GM21367 (cell line): ENCODE measurements around the gene HECTD1.
"Not testable (repeated sequence)": the region's sequence is repeated elsewhere in the genome, so short reads cannot be mapped to it uniquely, and the experiment has no call there.

ENCODE experiments used
- ATAC-seq: cut with Tn5 transposase; IDR thresholded peaks from one replicate; pipeline ENCODE4 v1.9.1; 2021; ENCODE audit not compliant: unreplicated experiment

The HECTD1 gene

DNA sequence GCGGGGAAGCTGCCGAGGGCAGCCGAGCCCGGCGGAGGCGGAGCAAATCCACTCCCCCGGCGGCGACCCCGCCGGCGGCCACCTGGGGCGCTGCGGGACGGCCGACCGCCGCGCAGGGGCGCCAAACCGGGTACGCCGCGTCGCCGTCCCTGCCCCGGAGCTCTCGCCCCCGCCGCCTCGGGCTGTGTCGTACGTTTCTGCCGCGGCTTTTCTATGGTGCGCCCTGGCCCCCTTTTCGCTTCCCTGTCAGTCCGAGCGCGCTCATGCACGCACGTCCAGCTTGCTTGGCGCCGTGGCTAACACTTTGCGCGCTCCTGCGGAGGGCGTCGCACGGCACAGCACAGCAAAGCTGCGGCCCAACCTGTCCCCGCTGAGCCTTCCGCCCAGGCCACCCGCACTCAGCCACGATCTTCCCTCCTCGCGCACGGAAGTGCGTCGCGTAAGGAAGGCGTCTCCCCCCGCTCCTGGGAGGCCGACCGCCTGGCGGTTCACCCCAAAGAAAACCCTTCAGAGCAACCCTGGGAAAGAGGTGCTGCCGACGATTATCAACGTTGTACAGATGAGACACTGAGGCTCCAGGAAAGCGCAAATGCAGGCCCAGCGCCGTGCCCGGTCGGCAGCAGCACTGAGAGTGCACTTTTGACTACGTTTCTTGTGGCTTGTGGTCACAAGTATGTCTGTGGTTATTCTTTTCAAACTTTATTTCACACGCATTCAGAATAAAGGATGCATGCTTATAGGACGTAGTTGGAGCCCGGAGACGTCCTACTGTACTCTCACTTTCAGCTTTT is at the start of gene HECTD1:
TSS of gene HECTD1 (minus strand) at position 39 of the 791 bp plus-strand sequence. CDS start 1,857 bp downstream, outside the sequence.
- peak; percentile 60 for ATAC-seq

DNA sequence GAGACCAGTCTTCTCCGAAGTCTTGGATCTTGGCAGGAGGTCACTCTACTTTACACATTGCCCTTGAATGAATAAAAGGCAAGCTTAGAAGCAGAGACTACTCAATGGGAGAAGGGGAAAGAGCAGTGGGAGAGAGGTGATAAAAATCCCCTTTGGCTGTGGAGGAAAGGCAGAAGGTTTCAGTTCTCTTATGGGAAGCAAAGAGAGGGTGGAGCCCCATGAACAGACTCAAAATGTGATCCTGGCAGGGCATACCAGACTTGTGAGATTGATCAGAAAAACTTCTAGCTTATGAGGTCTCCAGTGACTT is 49.6 kb upstream of the HECTD1 start:
- no peak for ATAC-seq

DNA sequence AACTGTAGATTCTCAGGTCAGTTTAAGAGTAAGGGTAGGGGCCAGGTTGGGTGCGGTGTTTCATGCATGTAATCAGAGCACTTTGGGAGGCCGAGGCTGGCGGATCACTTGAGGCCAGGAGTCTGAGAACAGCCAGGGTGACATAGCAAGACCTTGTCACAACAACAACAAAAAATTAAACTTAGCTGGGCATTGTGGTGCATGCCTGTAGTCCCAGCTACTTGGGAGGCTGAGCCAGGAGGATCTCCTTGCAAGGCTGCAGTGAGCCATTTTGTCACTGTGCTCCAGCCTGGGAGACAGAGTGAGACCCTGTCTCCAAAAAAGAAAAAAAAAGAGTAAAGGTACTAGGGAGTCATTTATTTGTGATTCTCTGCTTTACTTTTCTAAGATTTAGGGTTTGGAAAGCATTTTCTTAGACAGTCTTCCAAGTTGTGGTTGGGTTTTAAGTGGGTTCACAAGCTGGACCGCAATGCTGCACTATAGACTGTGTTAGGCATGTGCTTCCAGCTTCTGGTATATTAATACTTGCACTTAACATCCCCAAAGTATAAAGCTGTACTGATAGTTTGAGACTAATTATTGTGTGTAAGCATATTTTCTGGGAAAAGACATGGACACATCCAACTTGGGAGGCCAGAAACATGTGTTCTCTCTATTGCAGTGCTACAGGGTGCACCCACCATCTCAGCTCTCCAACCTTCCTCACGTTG is 49.1 kb upstream of the HECTD1 start:
- no peak for ATAC-seq

DNA sequence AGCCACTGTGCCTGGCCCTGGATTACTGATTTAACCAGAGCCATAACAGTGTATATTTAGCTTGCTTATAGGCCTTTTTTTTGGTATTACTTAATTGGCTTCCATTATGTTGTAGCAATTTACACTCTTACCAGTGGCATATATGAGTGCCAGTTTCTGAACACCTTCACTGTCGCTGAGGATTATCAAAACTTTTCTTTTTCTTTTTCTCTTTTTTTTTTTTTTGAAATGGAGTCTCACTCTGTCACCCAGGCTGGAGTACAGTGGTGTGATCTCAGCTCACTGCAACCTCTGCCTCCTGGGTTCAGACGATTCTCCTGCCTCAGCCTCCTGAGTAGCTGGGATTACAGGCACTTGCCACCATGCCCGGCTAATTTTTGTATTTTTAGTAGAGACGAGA is 48.3 kb upstream of the HECTD1 start:
- ATAC-seq, result not testable (repeated sequence)

DNA sequence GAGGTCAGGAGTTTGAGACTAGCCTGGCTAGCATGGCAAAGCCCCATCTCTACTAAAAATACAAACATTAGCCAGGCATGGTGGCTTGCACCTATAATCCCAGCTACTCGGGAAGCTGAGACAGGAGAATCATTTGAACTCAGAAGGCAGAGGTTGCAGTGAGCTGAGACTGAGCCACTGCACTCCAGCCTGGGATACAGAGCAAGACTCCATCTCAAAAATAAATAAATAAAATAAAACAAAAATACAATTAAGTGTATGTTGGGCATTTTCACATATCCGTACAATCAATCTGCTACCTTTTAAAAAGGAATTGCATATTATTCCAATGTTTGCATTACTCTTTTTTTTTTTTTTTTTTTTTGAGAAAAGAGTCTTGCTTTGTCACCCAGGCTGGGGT is 47.7 kb upstream of the HECTD1 start:
- no peak for ATAC-seq

DNA sequence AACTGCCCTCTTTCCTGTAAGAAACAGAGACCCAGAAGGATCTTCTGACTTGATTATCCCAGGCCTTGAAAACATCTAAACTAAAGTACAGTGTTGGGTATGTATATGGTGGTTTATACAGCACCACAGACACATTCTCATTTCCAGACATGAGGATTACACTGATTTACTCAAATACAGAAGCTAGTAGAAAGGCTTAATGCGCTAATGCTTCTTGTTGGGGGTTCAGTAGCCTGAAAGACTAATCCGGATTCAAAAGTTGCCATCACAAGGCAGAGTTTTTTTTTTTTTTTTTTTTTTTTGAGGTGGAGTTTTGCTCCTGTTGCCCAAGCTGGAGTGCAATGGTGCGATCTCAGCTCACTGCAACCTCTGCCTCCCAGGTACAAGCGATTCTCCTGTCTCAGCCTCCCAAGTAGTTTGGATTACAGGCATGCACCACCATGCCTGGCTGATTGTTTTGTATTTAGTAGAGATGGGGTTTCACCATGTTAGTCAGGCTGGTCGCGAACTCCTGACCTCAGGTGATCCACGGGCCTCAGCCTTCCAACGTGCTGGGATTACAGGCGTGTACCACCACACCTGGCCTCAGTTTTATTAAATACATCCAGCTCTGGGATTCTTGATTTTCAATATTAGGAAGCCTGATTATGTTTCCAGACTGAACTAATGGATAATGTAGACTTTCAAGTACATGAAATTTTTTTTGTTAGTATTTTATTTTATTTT is 46.3 kb upstream of the HECTD1 start:
- ATAC-seq, result no peak

DNA sequence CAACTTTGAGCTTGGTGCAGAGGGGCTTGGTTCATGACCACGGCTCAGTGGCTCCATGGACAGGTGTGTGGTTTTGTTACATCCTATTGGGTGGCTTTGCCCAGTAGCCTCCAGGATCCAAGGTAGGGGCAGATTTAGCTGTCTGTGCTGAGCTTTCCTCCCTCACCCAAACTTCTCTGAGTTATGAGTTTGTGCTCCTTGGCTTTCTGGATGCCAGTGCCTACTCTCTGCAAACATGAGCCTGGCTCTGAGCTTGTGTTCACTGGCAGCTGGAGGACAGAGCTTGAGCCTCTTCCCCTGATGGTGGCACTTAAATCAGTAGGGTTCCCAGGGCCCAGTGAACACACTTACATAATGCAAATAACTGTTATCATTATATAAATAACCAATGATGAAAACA is 45.3 kb upstream of the HECTD1 start:
- no peak for ATAC-seq

DNA sequence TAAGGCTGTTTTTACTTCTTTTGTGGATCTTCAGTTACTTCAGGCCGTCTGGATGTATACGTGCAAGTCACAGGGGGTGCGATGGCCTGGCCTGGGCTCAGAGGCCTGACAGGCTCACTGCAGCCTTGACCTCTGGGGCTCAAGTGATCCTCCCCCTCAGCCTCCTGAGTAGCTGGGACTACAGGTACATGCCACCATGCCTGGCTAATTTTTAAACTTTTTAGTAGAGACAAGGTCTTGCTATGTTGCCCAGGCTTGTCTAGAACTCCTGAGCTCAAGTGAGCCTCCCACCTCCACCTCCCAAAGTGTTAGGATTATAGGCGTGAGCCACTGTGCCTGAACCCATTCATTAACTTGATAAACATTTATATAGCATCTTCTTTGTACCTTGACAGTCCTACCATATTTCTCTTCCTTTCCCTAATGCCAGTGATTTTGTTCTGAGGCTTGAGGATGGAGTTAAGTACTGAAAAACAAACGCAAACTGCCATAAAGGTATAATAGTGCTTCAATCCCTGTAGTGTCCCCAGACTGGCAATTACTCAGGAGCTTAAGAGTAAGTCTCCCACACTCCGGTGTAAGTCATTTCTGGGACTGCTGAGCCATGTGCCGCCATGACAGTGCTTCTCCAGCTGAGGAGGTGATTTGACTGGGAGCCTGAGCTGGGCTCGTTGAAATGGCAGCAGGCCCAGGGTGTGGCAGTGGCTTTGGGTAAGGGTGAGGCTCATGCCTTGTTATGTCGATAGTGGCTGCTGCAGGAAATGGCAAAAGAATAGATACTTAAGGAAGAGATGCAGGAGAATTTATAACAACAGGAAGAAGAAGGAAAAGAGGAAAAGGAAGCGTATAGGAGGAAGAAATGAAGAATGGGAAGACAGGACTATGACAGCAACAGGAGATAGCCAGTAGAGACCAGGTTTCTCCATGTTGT is 43.7 kb upstream of the HECTD1 start:
- ATAC-seq, result no peak

DNA sequence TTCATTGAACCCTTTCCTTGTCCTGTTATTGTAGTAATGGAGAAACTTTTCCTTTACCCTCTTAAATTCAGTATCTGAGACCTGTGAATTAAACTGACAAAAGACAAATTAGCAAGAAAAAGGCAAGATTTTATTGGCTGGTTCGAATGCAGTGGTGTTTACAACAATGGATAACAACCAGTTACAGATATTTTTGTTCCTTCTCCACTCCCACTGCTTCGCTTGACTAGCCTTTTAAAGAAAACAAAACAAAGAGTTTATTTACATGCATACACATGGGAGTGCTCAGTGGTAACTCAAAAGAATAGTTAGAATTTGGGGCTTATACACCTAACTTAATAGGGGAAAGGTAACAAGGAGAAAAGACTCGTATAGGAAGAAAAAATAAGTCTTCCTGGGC is 37.0 kb upstream of the HECTD1 start:
- ATAC-seq, result no peak

DNA sequence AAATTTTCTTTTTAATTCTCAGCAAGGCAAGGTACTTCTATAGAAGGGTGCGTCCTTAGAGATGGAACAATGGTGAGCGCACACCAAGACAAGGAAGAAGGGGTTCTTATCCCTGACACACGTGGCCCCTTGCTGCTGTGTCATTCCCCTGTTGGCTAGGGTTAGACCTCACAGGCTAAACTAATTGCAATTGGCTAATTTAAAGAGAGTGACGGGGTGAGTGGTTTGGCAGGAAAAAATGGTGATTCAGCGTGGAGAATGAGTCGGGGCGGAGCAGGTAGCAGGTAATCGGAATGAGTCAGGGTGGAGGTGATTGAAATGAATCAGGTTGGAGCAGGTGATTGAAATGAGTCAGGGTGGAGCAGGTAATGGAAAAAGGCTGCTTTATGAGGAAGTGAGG is 36.3 kb upstream of the HECTD1 start:
- no peak for ATAC-seq

DNA sequence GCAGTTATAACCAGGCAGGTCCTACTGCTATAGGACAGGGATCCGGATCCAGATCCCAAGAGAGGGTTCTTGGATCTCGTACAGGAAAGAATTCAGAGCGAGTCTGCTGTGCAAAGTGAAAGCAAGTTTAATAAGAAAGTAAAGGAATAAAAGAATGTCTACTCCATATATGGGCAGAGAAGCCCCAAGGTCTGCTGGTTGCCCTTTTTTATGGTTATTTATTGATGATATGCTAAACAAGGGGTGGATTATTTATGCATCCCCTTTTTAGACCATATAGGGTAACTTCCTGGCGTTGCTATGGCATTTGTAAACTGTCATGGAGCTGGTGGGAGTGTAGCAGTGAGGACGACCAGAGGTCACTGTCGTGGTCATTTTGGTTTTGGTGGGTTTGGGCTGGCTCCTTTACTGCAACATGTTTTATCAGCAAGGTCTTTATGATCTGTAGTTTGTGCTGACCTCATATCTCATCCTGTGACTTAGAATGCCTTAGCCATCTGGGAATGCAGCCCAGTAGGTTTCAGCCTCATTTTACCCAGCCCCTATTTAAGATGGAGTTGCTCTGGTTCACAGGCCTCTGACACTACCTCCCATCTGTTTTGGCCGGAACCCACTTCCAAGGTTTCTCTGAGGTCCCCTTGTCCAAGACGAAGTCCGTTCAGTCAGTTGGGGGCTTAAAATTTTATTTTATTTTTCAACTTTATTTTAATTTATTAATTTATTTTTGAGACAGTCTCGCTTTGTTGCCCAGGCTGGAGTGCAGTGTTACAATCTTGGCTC is 34.8 kb upstream of the HECTD1 start:
- not testable (repeated sequence) for ATAC-seq

DNA sequence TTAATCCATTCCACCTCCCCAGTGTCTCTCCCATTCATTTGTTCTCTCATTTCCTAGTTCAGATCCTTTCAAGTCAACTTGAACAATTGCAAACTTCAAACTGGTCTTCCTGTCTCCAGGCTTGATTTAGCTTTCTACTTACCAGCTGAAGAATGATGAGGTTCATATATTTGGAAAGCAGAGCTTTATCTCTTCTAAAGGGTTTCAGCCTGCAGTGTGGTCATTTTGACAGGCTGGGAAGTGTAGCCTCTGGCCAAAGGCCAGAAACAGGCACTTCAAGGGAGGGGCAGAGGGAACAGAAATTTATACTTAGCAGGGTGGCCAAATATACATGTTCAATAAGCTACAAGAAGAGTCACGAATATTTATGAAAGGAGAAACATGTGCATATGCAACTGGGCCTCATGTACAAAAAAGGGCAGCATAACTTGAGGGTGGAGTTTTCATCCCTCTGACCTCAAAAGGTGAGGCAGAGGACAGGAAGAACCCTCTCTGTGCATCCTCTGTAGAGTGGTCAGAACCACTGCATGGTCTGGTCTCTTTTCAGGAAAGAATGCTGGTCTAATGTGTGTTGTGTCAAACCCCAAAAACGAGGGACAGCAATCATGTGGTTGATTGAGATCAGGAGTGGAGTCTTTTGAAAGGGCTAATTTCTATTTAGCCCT is 34.0 kb upstream of the HECTD1 start:
- ATAC-seq, result no peak

DNA sequence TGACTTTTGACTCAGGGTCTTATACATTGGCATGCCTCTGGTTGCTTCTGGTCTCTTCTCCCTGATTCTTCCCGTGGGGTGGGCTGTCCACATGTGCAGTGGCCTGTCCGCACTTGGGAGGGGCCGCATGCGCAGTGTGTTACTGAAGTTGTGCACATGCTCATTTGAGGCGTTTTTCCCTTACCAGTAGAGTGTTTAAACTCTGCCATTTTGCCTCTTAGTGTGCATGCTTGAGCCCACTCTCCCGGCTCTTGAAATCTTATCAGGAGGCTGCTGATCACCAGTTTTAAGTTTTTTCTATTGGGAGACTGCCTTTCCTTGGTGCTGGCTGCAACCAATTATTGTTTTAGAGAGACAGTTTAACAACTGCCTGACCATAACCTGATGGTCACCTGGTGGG is 32.1 kb upstream of the HECTD1 start:
- no peak for ATAC-seq

DNA sequence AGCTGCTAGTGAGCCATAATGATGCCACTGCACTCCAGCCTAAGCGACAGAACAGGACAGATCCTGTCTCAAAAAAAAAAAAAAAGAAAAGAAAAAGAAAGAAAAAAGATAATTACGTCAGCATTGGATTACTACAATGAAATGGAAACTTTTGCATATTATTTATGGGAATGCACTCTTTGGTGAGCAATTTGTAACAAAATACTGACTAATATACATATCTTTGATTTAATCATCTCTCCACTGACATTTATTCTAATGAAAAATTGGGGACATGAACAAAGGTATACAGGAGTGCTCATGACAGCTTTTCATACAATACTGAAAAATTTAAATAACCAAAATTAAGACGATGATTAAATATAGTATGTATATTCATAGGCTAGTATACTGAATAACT is 27.9 kb upstream of the HECTD1 start:
- no peak for ATAC-seq

DNA sequence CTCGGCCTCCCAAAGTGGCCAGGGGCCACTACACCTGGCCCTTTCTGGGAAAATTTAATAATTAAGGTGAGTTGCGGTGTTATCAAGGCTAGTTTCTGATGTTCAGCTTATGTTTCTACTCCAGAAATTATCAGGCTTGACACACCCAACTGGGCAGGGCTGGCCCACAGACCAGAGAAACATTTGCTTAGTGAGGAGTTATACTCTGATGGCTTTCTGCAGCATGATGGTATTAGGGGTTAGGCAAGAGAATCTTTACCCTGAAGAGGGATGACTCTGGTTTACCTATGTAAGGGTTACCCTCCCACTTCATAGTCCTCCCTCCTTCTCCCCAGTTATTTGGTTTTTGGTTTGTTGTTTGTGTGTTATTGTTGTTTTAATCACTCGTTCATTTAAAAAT is 24.5 kb upstream of the HECTD1 start:
- no peak for ATAC-seq

DNA sequence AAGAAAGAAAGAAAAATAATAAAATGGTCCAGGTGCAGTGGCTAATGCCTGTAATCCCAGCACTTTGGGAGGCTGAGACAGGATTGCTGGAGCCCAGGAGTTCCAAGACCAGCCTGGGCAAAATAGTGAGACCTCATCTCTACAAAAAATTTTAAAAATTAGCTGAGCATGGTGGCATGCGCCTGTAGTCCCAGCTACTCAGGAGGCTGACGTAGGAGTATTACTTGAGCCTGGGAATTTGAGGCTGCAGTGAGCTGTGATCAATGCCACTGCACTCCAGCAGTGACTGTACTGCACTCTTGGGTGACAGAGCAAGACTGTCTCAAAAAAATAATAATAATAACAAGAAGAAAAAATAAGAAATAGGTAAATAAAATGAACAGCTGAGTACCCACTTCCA is 23.7 kb upstream of the HECTD1 start:
- ATAC-seq, result not testable (repeated sequence)

DNA sequence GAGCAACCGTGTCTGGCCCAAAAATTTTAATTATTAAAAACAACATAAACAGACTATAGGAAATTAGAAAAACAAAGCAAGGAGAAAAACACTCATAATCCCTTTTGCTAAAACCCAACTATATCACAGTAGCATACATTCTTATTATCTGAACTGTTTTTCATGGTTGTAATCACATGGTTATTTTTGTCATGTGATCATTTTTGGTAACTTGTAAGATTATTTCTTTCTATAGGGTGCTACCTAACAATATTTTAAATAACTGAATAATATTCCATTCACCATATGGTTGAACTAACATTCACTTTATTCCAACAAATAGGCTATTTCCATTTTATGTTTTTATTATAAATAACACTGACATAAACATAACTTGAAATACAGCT is 23.0 kb upstream of the HECTD1 start:
- no peak for ATAC-seq

DNA sequence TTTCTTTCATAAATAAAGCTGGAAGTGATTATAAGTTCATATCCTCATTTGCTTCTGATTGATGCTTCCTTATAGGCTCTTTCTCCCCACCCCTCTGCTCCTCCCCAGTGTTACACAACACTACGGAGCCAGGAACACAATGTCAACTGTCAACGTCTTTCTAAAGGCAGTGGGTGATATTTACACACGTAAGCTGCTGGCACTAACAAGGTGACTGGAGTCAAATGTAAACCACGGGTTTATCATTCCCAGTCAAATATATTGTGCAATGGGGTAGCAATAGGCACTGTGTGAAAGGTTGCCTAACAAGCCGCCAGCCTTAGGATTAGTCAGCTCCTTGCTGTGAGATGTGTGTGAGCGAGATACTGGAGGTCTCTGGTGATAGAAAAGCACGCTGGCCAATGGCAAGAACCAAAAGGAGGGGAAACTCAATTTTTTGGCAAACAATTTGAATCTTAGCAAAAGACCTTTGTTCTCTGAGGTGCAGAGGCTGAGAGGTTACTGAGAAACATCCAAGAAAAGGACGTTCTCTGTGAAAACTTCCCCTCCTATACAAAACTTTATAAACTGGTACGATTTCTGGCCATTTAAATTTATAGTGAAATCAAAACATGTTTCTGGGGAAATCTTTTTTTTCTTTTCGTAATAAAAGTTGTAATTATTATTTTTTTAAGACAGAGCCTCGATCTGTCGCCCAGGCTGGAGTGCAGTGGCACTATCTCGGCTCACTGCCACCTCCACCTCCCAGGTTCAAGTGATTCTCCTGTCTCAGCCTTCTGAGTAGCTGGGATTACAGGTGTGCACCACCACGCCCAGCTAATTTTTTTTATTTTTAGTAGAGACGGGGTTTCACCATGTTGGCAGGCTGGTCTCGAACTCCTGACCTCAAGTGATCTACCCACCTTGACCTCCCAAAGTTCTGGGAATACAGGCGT is 22.3 kb upstream of the HECTD1 start:
- no peak for ATAC-seq

DNA sequence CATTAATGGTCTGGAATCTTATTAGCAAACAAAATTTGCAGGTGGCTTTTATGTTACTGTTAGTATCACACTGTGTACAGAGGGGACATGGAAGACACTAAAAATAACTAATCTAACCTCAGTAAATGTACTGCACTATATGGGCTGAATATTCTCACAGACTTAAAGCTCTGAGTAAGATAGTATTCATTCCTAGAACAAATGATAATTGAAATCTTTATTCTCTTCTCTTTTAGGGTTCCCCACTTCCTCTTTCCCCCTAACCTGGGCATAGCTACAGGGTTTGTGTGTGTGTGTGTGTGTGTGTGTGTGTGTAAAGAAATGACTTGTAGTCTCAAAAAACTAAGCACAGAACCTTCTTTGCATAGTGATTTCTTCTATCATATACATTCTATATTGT is 21.4 kb upstream of the HECTD1 start:
- ATAC-seq, result peak; percentile 65
